SK-N-SH (cell line): Measurements from ENCODE around the gene SURF1. TPM values are rescaled to one million over a fixed set of nuclear protein-coding genes. Genes with fewer than 3 reads are reported as not detected.

Source experiments
- CTCF ChIA-PET: fragments of 300-600, 350-600 bp; formaldehyde crosslinking; extraction: SDS; loops from one replicate; lab custom pipeline; 2021; lab: Yijun Ruan, JAX
- POLR2A ChIA-PET: fragments of 350-600 bp; sonication (Branson Sonifier 250); formaldehyde crosslinking; extraction: SDS; loops from one replicate; lab custom pipeline; 2020; ENCODE audit warnings: antibody characterized with exemption, inconsistent platforms; lab: Yijun Ruan, JAX
- DNase-seq: peaks from one replicate; pipeline ENCODE4 v3.0.0; 2012
- H2AFZ ChIP-seq: fragments of 200-600 bp; sonication (generic); 2 replicates; pipeline ENCODE4 v1.8.1; 2016; ENCODE audit warnings: antibody characterized with exemption, mild to moderate bottlenecking, low read depth
- H3F3A ChIP-seq: fragments of 200-600 bp; sonication (generic); replicated peaks from 2 replicates; pipeline ENCODE3; 2016; ENCODE audit warnings: antibody characterized with exemption, mild to moderate bottlenecking; ENCODE audit not compliant: insufficient read depth
- H3K27ac ChIP-seq, 2 experiments: fragments of 200-500 bp in 1 of 2; fragments of 200-600 bp in 1 of 2; sonication (Bioruptor generic) in 1 of 2; sonication (generic), shearing (Covaris generic) in 1 of 2; 2 replicates each; pipeline versions ENCODE4 v1.5.1 to v1.6.1; 2014 to 2016; ENCODE audit warnings: low read depth in 2 of 2, inconsistent platforms in 1 of 2, low read length in 1 of 2, mild to moderate bottlenecking in 1 of 2, mixed read lengths in 1 of 2
- H3K27me3 ChIP-seq: fragments of 200-600 bp; sonication (generic), shearing (Covaris generic); 2 replicates; pipeline ENCODE4 v1.6.1; 2016; ENCODE audit warnings: mixed run types; ENCODE audit not compliant: insufficient read depth
- H3K36me3 ChIP-seq, 2 experiments: fragments of 200-500 bp in 1 of 2; fragments of 200-600 bp in 1 of 2; sonication (Bioruptor generic) in 1 of 2; sonication (generic) in 1 of 2; replicated peaks in 1 of 2; 2 replicates each; pipeline versions ENCODE3 to v1.5.1; 2014 to 2016; ENCODE audit warnings: low read length in 1 of 2, mild to moderate bottlenecking in 1 of 2; ENCODE audit not compliant: insufficient read depth in 2 of 2, control insufficient read depth in 1 of 2
- H3K4me1 ChIP-seq, 2 experiments: fragments of 200-500 bp in 1 of 2; fragments of 200-600 bp in 1 of 2; sonication (Bioruptor generic) in 1 of 2; sonication (generic), shearing (Covaris generic) in 1 of 2; 2 replicates each; pipeline versions ENCODE4 v1.5.1 to v1.6.1; 2014 to 2016; ENCODE audit warnings: low read depth in 1 of 2, low read length in 1 of 2, mixed run types in 1 of 2; ENCODE audit not compliant: insufficient read depth in 2 of 2, control insufficient read depth in 1 of 2
- H3K4me2 ChIP-seq: fragments of 200-600 bp; sonication (generic), shearing (Covaris generic); 2 replicates; pipeline ENCODE4 v1.6.1; 2017; ENCODE audit warnings: mixed run types
- H3K4me3 ChIP-seq, 2 experiments: fragments of 200-500 bp in 1 of 2; fragments of 200-600 bp in 1 of 2; sonication (Bioruptor generic) in 1 of 2; sonication (generic), shearing (Covaris generic) in 1 of 2; 2 replicates each; pipeline versions ENCODE4 v1.5.1 to v1.8.1; 2014 to 2016; ENCODE audit warnings: low read depth in 2 of 2, inconsistent platforms in 1 of 2, low read length in 1 of 2, mild to moderate bottlenecking in 1 of 2, mixed read lengths in 1 of 2, moderate library complexity in 1 of 2
- H3K79me2 ChIP-seq: fragments of 200-600 bp; sonication (generic); 2 replicates; pipeline ENCODE4 v1.8.1; 2017; ENCODE audit warnings: mild to moderate bottlenecking; ENCODE audit not compliant: insufficient read depth
- H3K9ac ChIP-seq: fragments of 200-600 bp; sonication (generic); 2 replicates; pipeline ENCODE4 v1.6.1; 2017; ENCODE audit warnings: mixed run types
- H3K9me2 ChIP-seq: fragments of 200-600 bp; sonication (generic); 2 replicates; pipeline ENCODE4 v1.6.1; 2017; ENCODE audit warnings: mixed run types
- H3K9me3 ChIP-seq: fragments of 200-600 bp; sonication (generic); 2 replicates; pipeline ENCODE4 v1.6.1; 2017; ENCODE audit warnings: mixed run types, mild to moderate bottlenecking, moderate library complexity
- H4K20me1 ChIP-seq: fragments of 200-600 bp; sonication (generic); 2 replicates; pipeline ENCODE4 v1.6.1; 2017; ENCODE audit warnings: mild to moderate bottlenecking, mixed run types; ENCODE audit not compliant: insufficient read depth
- CHD2 ChIP-seq: fragments of 150-350 bp; IDR thresholded peaks from 2 replicates; pipeline ENCODE4 v1.6.1; 2018; ENCODE audit warnings: low read length; ENCODE audit not compliant: partially characterized antibody
- CTCF ChIP-seq: fragments of 200-600 bp; sonication (generic); IDR thresholded peaks from 2 replicates; pipeline ENCODE4 v1.6.1; 2017; ENCODE audit warnings: antibody characterized with exemption, mild to moderate bottlenecking, moderate library complexity
- ELF1 ChIP-seq: IDR thresholded peaks from 2 replicates; pipeline ENCODE4 v1.4.0; 2012
- EP300 ChIP-seq, 2 experiments: IDR thresholded peaks; 2 replicates each; pipeline versions ENCODE4 v1.4.0 to v1.6.1; 2012; ENCODE audit warnings: borderline replicate concordance in 1 of 2, low read depth in 1 of 2, low read length in 1 of 2
- FOSL2 ChIP-seq: IDR thresholded peaks from 2 replicates; pipeline ENCODE4 v1.4.0; 2012; ENCODE audit warnings: low read depth, mild to moderate bottlenecking, moderate library complexity, borderline replicate concordance
- FOXM1 ChIP-seq: IDR thresholded peaks from 2 replicates; pipeline ENCODE4 v1.4.0; 2012; ENCODE audit warnings: low read depth, mild to moderate bottlenecking
- GABPA ChIP-seq: IDR thresholded peaks from 2 replicates; pipeline ENCODE4 v1.4.0; 2012; ENCODE audit warnings: low read depth, mild to moderate bottlenecking
- GATA2 ChIP-seq: sonication (generic); formaldehyde crosslinking; IDR thresholded peaks from 2 replicates; pipeline ENCODE4 v1.5.0; 2020; ENCODE audit warnings: mild to moderate bottlenecking, missing genetic modification reagents
- IRF3 ChIP-seq: fragments of 150-350 bp; IDR thresholded peaks from 2 replicates; pipeline ENCODE4 v1.6.1; 2016; ENCODE audit warnings: mild to moderate bottlenecking, low read depth, low read length
- JUND ChIP-seq: IDR thresholded peaks from 2 replicates; pipeline ENCODE4 v1.4.0; 2012
- NRF1 ChIP-seq: IDR thresholded peaks from 2 replicates; pipeline ENCODE4 v1.6.1; 2012; ENCODE audit warnings: low read depth, mild to moderate bottlenecking, low read length
- POLR2AphosphoS5 ChIP-seq: IDR thresholded peaks from 2 replicates; pipeline ENCODE4 v1.6.1; 2012; ENCODE audit warnings: low read depth, low read length
- RAD21 ChIP-seq: IDR thresholded peaks from 2 replicates; pipeline ENCODE4 v1.6.1; 2012; ENCODE audit warnings: mild to moderate bottlenecking, low read length
- RFX5 ChIP-seq: IDR thresholded peaks from 2 replicates; pipeline ENCODE4 v1.6.1; 2012; ENCODE audit warnings: mild to moderate bottlenecking, improper control_type of control experiment, low read length
- SIN3A ChIP-seq: IDR thresholded peaks from 2 replicates; pipeline ENCODE4 v1.6.1; 2012; ENCODE audit warnings: low read depth, mild to moderate bottlenecking, low read length, moderate library complexity, borderline replicate concordance
- SMC3 ChIP-seq: IDR thresholded peaks from 2 replicates; pipeline ENCODE4 v1.6.1; 2012; ENCODE audit warnings: low read depth, low read length, improper control_type of control experiment
- TEAD4 ChIP-seq: IDR thresholded peaks from 2 replicates; pipeline ENCODE4 v1.4.0; 2012; ENCODE audit warnings: mild to moderate bottlenecking, borderline replicate concordance; ENCODE audit not compliant: insufficient read depth
- USF2 ChIP-seq: fragments of 150-350 bp; IDR thresholded peaks from 2 replicates; pipeline ENCODE4 v1.6.1; 2017; ENCODE audit warnings: antibody characterized with exemption, low read length, low read depth, borderline replicate concordance
- ZBTB33 ChIP-seq: IDR thresholded peaks from 2 replicates; pipeline ENCODE4 v1.4.0; 2012; ENCODE audit warnings: low read depth, borderline replicate concordance
- WGBS: methylation state at CpG from one replicate; pipeline ENCODE4 v1.1.6; 2017; ENCODE audit warnings: low lambda C conversion rate; 5-methylcytosine and 5-hydroxymethylcytosine counted together
- polyA plus RNA-seq, 3 experiments: library from polyadenylated mRNA; depleted of rRNA; stranded (reverse); fragments of >200 nt; gene quantifications; 2 replicates each; pipeline ENCODE4 v1.2.3, GENCODE V29; 2012
- TF ChIP-seq, protein P1 (sequence below): IDR thresholded peaks from 2 replicates; pipeline ENCODE4 v1.6.1; 2012; ENCODE audit warnings: mild to moderate bottlenecking, low read depth, low read length, moderate library complexity

Gene SURF1
- polyA plus RNA-seq, 1 of the 3 experiments (the other 2 are of a cell fraction) = 103 TPM

GRCh38 chr9:133304477-133305377 lies 51.6 kb downstream of the SURF1 start:
- TF ChIP-seq USF2 (no peak), ELF1 (no peak), GABPA (no peak), SIN3A (no peak), TEAD4 (no peak), FOSL2 (no peak), CHD2 (no peak), SMC3 (no peak), EP300 (IDR thresholded peaks at IDR 0.05; ENCODE audit: borderline replicate concordance in 1 of 2, low read depth in 1 of 2, low read length in 1 of 2) (no peak), POLR2AphosphoS5 (no peak), JUND (no peak), IRF3 (no peak), FOXM1 (no peak), ZBTB33 (no peak), CTCF (no peak), NRF1 (no peak), RFX5 (no peak), GATA2 (CRISPR knock-in tag) (no peak), RAD21 (no peak)
- TF ChIP-seq, protein P1, sequence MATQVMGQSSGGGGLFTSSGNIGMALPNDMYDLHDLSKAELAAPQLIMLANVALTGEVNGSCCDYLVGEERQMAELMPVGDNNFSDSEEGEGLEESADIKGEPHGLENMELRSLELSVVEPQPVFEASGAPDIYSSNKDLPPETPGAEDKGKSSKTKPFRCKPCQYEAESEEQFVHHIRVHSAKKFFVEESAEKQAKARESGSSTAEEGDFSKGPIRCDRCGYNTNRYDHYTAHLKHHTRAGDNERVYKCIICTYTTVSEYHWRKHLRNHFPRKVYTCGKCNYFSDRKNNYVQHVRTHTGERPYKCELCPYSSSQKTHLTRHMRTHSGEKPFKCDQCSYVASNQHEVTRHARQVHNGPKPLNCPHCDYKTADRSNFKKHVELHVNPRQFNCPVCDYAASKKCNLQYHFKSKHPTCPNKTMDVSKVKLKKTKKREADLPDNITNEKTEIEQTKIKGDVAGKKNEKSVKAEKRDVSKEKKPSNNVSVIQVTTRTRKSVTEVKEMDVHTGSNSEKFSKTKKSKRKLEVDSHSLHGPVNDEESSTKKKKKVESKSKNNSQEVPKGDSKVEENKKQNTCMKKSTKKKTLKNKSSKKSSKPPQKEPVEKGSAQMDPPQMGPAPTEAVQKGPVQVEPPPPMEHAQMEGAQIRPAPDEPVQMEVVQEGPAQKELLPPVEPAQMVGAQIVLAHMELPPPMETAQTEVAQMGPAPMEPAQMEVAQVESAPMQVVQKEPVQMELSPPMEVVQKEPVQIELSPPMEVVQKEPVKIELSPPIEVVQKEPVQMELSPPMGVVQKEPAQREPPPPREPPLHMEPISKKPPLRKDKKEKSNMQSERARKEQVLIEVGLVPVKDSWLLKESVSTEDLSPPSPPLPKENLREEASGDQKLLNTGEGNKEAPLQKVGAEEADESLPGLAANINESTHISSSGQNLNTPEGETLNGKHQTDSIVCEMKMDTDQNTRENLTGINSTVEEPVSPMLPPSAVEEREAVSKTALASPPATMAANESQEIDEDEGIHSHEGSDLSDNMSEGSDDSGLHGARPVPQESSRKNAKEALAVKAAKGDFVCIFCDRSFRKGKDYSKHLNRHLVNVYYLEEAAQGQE = no peak
- H3K9me2 ChIP-seq = no peaks in the 10 kb centered on the region
- H2AFZ ChIP-seq = no peak overlapping the region
- H3K79me2 ChIP-seq = no peaks in the 10 kb centered on the region
- POLR2A ChIA-PET = no interaction called here
- H3K9ac ChIP-seq = no peak overlapping the region
- no peak overlapping the region for H3K27ac ChIP-seq
- CTCF ChIA-PET = no interaction called here
- H3K9me3 ChIP-seq = no peaks in the 10 kb centered on the region
- H3K4me1 ChIP-seq = no peaks in the 10 kb centered on the region
- H3K27me3 ChIP-seq = peaks cover 13% of the 10 kb centered on the region; the same call in 1 of the 2 replicates
- no peak for DNase-seq
- H3K36me3 ChIP-seq = no peaks in the 10 kb centered on the region
- H4K20me1 ChIP-seq = no peaks in the 10 kb centered on the region
- 82% methylated on average over 32 of the region's 38 CpGs for WGBS
- no peak overlapping the region for H3K4me2 ChIP-seq
- H3F3A ChIP-seq = no peaks in the 10 kb centered on the region
- no peak overlapping the region for H3K4me3 ChIP-seq
